Stimulated activated memory B cell treated with anti-CD40 and anti-IgM and Interleukin-4, amounts not matched to agents 10 μg/mL and 1 μg/mL and 100 μg/mL, for 72 hours (primary cell): ENCODE measurements around the gene LRFN4.
A peak's percentile ranks its signal among the peaks of the same experiment; 100 is the strongest.

Experiments
- ATAC-seq: fragments of 150-1000 bp; cut with Tn5 transposase; 2 replicates; pipeline ENCODE4 v1.10.0; 2021
- H3K27ac Mint-ChIP-seq: one replicate; pipeline ENCODE4 v1.8.0; 2022; ENCODE audit warnings: mild to moderate bottlenecking, mixed read lengths
- H3K27me3 Mint-ChIP-seq: one replicate; pipeline ENCODE4 v1.8.0; 2022; ENCODE audit warnings: mixed read lengths
- H3K36me3 Mint-ChIP-seq: one replicate; pipeline ENCODE4 v1.8.0; 2022; ENCODE audit warnings: mixed read lengths
- H3K4me1 Mint-ChIP-seq: one replicate; pipeline ENCODE4 v1.8.0; 2022; ENCODE audit warnings: mixed read lengths
- H3K4me3 Mint-ChIP-seq: one replicate; pipeline ENCODE4 v1.8.0; 2022; ENCODE audit warnings: mild to moderate bottlenecking, moderate library complexity, mixed read lengths
- H3K9me3 Mint-ChIP-seq: one replicate; pipeline ENCODE4 v1.8.0; 2022; ENCODE audit warnings: mixed read lengths

Gene LRFN4

GRCh38 chr11:66851698-66852465, 5.0 kb upstream of the LRFN4 start:
- Mint-ChIP-seq H3K4me3 (no peak overlapping the region), H3K27me3 (no peaks in the 10 kb centered on the region), H3K9me3 (no peaks in the 10 kb centered on the region), H3K4me1 (peaks cover 22% of the 10 kb centered on the region), H3K27ac (peak overlapping the region; percentile 18), H3K36me3 (no peaks in the 10 kb centered on the region)
- no peak for ATAC-seq

- Mint-ChIP-seq H3K4me1 (peaks cover 22% of the 10 kb centered on the region), H3K27me3 (no peaks in the 10 kb centered on the region), H3K36me3 (no peaks in the 10 kb centered on the region), H3K27ac (peak overlapping the region; percentile 18), H3K9me3 (no peaks in the 10 kb centered on the region), H3K4me3 (no peak overlapping the region)
- no peak for ATAC-seq
Observed at GRCh38 chr11:66852466-66853241, 4.2 kb upstream of the LRFN4 start.

- no peak overlapping the region for H3K27ac Mint-ChIP-seq
- H3K36me3 Mint-ChIP-seq = no peaks in the 10 kb centered on the region
- H3K27me3 Mint-ChIP-seq = no peaks in the 10 kb centered on the region
- peaks cover 22% of the 10 kb centered on the region for H3K4me1 Mint-ChIP-seq
- H3K9me3 Mint-ChIP-seq = no peaks in the 10 kb centered on the region
- no peak overlapping the region for H3K4me3 Mint-ChIP-seq
- no peak for ATAC-seq
Observed at GRCh38 chr11:66853242-66854229, 3.3 kb upstream of the LRFN4 start.

DNA sequence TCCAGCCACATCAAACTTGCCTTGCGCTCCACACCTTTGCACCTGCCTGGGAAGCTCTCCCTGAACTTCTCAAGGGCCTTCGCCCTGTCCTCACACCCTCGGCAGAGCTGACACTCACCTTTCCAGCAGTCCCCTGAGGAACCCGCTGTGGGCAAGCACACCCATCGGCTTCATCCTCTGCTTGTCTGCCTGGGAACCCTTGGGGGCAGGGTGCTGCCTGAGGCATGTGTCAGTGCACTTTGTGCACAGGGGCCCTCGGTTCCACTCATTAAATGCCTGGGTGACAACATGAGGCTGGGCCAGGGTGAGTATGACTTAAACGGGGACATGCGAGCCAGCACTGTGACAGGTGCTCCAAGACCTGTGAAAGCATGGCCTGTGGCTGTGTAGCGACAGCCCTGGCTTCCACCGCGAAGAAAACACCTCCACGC, 2.6 kb upstream of the LRFN4 start:
- Mint-ChIP-seq H3K27ac (no peak overlapping the region), H3K4me3 (no peak overlapping the region), H3K27me3 (no peaks in the 10 kb centered on the region), H3K9me3 (no peaks in the 10 kb centered on the region), H3K36me3 (no peaks in the 10 kb centered on the region), H3K4me1 (peaks cover 22% of the 10 kb centered on the region)
- no peak for ATAC-seq

- Mint-ChIP-seq H3K4me1 (peaks cover 22% of the 10 kb centered on the region), H3K4me3 (peak overlapping the region; percentile 4), H3K36me3 (no peaks in the 10 kb centered on the region), H3K9me3 (no peaks in the 10 kb centered on the region), H3K27ac (no peak overlapping the region), H3K27me3 (no peaks in the 10 kb centered on the region)
- no peak for ATAC-seq
Observed at GRCh38 chr11:66854729-66855211, 2.1 kb upstream of the LRFN4 start.

DNA sequence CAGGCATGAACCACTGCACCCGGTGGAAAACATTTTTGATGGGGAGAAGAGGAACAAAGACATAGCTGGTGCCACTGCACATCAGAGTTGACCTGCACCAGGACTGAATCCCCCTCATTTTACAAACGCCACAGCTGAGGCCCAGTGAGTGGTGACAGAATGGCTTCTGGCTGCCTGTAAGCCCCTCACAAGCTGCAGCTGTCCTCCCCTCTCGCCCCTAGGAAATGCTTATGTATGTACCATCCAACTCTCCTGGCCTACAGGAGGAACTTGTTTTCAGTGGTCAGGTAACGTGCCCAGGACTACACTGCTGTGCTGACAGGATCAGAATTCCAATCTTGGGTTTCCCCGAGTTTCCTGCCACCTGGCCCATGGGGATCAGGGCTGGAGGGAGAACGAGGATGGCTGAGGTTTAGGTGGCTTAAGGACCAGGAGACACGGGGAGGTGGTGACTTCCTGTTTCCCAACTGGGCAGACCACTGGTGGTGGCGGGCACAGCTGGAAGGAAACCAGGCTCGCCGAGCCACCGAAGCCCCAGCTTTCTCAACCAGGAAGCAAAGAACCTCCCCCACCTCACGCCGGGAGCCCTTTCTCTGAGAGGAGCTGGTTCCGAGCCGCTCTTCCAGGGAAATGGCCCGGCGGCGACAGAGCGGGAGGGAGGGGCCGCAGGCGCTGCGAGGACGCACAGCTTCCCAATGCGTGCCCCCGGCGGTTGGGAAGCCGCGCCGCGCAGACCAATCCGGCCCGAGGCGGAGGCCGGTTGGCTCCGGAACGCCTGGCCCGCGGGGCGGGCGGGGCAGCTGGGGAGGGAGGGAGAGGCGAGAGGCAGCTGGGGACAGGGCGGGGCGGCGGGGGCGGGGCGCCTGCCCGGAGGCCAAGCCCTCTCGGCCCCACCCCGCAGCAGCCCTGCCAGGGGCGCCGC, 1.0 kb upstream of the LRFN4 start:
- Mint-ChIP-seq H3K4me1 (peaks cover 18% of the 10 kb centered on the region), H3K36me3 (no peaks in the 10 kb centered on the region), H3K27ac (peak overlapping the region; percentile 87), H3K4me3 (peak overlapping the region; percentile 90), H3K9me3 (no peaks in the 10 kb centered on the region), H3K27me3 (no peaks in the 10 kb centered on the region)
- peak; percentile 87 for ATAC-seq

- Mint-ChIP-seq H3K4me1 (peaks cover 6% of the 10 kb centered on the region), H3K9me3 (no peaks in the 10 kb centered on the region), H3K36me3 (no peaks in the 10 kb centered on the region), H3K27me3 (no peaks in the 10 kb centered on the region), H3K27ac (no peak overlapping the region), H3K4me3 (peak overlapping the region; percentile 80)
- ATAC-seq = no peak
Observed at GRCh38 chr11:66857234-66857926, 516 bp downstream of the LRFN4 start.

DNA sequence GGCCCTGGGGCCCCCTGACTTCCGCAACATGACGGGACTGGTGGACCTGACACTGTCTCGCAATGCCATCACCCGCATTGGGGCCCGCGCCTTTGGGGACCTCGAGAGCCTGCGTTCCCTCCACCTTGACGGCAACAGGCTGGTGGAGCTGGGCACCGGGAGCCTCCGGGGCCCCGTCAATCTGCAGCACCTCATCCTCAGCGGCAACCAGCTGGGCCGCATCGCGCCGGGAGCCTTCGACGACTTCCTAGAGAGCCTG, 992 bp downstream of the LRFN4 start:
- no peaks in the 10 kb centered on the region for H3K36me3 Mint-ChIP-seq
- H3K9me3 Mint-ChIP-seq = no peaks in the 10 kb centered on the region
- no peak for ATAC-seq
- H3K4me3 Mint-ChIP-seq = peak overlapping the region; percentile 80
- no peaks in the 10 kb centered on the region for H3K27me3 Mint-ChIP-seq
- peaks cover 6% of the 10 kb centered on the region for H3K4me1 Mint-ChIP-seq
- no peak overlapping the region for H3K27ac Mint-ChIP-seq

DNA sequence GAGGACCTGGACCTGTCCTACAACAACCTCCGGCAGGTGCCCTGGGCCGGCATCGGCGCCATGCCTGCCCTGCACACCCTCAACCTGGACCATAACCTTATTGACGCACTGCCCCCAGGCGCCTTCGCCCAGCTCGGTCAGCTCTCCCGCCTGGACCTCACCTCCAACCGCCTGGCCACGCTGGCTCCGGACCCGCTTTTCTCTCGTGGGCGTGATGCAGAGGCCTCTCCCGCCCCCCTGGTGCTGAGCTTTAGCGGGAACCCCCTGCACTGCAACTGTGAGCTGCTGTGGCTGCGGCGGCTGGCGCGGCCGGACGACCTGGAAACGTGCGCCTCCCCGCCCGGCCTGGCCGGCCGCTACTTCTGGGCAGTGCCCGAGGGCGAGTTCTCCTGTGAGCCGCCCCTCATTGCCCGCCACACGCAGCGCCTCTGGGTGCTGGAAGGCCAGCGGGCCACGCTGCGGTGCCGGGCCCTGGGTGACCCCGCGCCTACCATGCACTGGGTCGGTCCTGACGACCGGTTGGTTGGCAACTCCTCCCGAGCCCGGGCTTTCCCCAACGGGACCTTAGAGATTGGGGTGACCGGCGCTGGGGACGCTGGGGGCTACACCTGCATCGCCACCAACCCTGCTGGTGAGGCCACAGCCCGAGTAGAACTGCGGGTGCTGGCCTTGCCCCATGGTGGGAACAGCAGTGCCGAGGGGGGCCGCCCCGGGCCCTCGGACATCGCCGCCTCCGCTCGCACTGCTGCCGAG, 1.5 kb downstream of the LRFN4 start:
- no peaks in the 10 kb centered on the region for H3K27me3 Mint-ChIP-seq
- peaks cover 8% of the 10 kb centered on the region for H3K4me1 Mint-ChIP-seq
- no peaks in the 10 kb centered on the region for H3K36me3 Mint-ChIP-seq
- no peak for ATAC-seq
- H3K27ac Mint-ChIP-seq = no peak overlapping the region
- no peaks in the 10 kb centered on the region for H3K9me3 Mint-ChIP-seq
- H3K4me3 Mint-ChIP-seq = peak overlapping the region; percentile 80

GRCh38 chr11:66858939-66859685, 2.2 kb downstream of the LRFN4 start:
- no peak overlapping the region for H3K4me3 Mint-ChIP-seq
- ATAC-seq = no peak
- no peak overlapping the region for H3K27ac Mint-ChIP-seq
- no peaks in the 10 kb centered on the region for H3K9me3 Mint-ChIP-seq
- H3K4me1 Mint-ChIP-seq = peaks cover 12% of the 10 kb centered on the region
- no peaks in the 10 kb centered on the region for H3K36me3 Mint-ChIP-seq
- no peaks in the 10 kb centered on the region for H3K27me3 Mint-ChIP-seq

DNA sequence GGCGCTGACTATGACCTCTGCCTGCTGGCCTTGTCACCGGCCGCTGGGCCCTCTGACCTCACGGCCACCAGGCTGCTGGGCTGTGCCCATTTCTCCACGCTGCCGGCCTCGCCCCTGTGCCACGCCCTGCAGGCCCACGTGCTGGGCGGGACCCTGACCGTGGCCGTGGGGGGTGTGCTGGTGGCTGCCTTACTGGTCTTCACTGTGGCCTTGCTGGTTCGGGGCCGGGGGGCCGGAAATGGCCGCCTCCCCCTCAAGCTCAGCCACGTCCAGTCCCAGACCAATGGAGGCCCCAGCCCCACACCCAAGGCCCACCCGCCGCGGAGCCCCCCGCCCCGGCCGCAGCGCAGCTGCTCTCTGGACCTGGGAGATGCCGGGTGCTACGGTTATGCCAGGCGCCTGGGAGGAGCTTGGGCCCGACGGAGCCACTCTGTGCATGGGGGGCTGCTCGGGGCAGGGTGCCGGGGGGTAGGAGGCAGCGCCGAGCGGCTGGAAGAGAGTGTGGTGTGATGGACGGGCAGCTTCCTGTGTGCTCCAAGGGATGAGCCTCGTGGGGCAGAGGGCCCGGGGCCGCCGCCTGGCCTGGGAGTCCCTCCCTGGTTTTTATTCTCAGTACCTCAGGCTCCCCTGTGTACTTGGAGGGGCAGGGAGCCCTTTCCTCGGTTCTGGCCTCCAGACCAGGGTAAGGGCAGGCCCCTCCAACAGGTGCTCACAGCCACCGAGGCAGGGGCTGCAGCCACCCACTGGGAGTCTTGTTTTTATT, 3.0 kb downstream of the LRFN4 start:
- no peak for ATAC-seq
- Mint-ChIP-seq H3K36me3 (no peaks in the 10 kb centered on the region), H3K9me3 (no peaks in the 10 kb centered on the region), H3K27me3 (no peaks in the 10 kb centered on the region), H3K4me1 (peaks cover 18% of the 10 kb centered on the region), H3K4me3 (no peak overlapping the region), H3K27ac (no peak overlapping the region)

GRCh38 chr11:66860449-66860831, 3.6 kb downstream of the LRFN4 start:
- H3K27ac Mint-ChIP-seq = no peak overlapping the region
- peaks cover 17% of the 10 kb centered on the region for H3K4me1 Mint-ChIP-seq
- no peaks in the 10 kb centered on the region for H3K27me3 Mint-ChIP-seq
- H3K9me3 Mint-ChIP-seq = no peaks in the 10 kb centered on the region
- H3K36me3 Mint-ChIP-seq = no peaks in the 10 kb centered on the region
- ATAC-seq = no peak
- no peak overlapping the region for H3K4me3 Mint-ChIP-seq
